Renal cortical epithelial cell (primary cell): ENCODE measurements around the gene CLDN20. TPM values are rescaled to one million over a fixed set of nuclear protein-coding genes. Genes with fewer than 3 reads are reported as not detected.

Experiments
- DNase-seq: peaks from one replicate; pipeline ENCODE4 v3.0.0-alpha.2; 2011; ENCODE audit warnings: low read depth
- total RNA-seq: library from RNA; depleted of rRNA; stranded (reverse); fragments of >200 nt; gene quantifications from 2 replicates; pipeline ENCODE4 v1.2.3, GENCODE V29; 2014

Gene CLDN20
- total RNA-seq, 1 donor from 2014 or later: not detected

GRCh38 chr6:155269765-155270164 lies 6.0 kb downstream of the CLDN20 start:
- DNase-seq: no peak

GRCh38 chr6:155270561-155271091 lies 6.8 kb downstream of the CLDN20 start:
- no peak for DNase-seq

GRCh38 chr6:155271145-155271544 lies 7.3 kb downstream of the CLDN20 start:
- no peak for DNase-seq

DNA sequence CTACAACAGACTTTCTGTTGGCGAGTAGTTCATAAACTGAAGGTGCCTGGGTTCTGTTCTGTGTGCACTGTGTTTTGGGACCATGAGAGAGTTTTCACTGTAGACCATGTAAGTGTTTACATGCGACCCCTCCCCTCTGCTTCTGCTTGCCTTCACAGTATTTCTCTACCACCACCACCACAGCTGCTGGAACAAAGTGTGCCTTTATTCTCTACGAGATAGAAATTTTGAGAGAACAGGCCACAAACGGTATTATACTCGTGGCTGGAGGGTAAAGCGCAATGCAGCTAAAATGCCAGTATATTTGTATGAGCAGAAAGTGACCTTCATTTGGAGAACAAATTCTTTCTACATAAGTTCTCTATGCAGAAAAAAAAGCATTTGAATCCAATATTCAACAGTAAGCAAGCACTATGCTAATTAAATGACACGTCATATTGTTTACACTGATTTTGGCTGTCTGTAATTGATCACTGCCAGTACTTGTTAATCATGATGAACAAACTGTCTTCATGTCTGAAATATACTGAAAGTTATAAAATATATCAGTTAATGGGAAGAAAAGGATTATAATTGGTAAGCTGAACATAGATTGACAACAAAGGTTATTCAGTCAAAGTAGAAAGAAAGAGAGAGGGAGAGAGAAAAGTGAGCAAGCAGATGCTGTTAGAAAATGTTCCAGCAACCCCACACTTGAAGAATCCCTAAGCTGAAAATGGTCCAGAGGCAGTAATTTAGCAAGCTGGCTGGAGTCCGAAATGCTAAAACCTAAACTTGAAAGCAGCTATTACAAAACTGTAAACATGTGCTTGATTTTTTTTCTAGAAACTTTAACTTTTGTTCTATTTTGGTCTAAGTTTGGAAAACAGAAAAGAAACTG lies 8.8 kb downstream of the CLDN20 start:
- DNase-seq: no peak

DNA sequence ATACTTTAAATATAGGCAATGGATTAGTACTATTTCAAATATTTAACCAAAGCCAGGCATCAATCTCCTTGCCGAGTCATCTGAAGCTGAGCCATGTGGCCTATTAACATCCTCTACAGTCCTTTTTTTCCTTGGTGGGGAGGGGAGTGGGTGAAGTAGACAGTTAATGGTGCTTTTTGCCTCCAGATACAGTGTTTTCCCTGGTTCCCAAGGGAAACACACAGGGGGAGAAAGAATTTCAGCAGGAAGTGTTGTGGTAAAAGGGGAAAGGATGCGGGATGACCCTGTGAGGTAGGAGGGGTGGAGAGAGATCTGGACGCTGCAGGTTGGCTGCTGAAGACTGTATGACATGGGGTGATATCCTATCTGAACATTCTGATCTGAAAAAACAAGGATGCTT lies 9.6 kb downstream of the CLDN20 start:
- DNase-seq: peak; percentile 92

DNA sequence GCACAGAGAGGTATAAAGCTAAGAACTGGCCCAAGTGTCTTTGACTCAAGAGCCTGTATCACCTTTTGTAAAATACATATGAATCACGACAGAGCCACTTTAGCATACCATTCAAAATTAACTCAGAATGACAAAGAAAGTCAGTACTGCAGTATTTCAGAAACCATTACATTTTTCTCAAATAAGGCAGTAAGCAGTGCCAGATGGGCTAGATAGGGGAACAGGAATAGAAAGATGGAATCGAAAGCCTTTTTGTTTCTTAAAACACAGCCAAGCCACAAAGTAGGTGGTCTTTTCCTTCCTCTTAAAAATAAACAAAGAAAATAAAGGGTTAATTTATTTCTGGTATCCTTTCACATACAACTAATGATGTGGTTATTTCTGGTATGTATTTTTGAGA lies 10.3 kb downstream of the CLDN20 start:
- no peak for DNase-seq

DNA sequence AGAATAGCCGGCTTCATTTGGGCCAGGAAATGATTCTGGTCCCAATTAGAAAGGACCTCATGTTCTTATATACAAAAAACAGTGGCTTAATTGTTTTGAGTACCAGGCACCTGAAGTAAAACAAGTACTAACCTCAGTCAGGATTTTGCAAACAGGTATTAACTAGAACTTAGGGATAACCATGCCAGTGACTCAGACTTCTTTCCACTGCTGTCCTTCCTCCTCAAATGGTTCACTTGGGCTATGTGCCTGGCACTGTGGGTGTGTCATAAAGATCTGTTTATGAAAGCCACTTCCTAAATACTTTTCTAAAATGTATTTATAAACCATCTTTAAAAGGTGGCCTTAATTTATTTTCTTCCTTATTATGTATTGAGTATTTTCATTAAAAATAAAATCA lies 10.7 kb downstream of the CLDN20 start:
- peak; percentile 81 for DNase-seq

DNA sequence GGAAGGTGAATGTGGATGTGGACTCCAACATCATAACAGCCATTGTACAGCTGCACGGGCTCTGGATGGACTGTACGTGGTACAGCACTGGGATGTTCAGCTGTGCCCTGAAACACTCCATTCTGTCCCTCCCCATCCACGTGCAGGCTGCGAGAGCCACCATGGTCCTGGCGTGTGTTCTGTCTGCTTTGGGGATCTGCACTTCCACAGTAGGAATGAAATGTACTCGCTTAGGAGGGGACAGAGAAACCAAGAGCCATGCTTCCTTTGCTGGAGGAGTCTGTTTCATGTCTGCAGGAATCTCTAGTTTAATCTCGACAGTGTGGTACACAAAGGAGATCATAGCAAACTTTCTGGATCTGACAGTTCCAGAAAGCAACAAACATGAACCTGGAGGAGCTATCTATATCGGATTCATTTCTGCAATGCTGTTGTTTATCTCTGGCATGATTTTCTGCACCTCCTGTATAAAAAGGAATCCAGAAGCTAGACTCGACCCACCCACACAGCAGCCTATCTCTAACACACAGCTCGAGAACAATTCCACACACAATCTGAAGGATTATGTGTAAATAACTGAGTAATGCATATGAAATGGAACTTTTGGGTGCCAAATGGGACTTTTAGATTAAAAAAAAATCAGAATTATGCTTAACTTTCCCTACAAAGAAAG lies 12.1 kb downstream of the CLDN20 start:
- DNase-seq: no peak

DNA sequence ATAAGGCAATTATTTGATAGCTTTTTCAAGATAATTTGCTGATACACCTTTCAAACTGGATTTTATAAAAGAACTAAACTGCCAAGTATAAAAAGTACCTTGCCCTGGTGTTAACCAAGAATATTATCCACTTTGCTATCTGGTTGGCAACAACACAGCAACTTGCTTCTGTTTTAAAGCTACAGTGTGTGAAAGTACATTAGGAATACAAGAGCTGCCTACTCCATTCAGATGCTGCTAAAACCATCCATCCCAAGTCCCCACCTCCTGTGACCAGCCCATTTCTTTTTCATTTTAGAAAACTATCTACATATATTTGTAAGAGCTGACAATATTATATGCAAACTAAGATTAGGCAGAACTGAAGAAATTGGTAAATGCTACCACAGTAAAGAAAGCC lies 12.8 kb downstream of the CLDN20 start:
- no peak for DNase-seq

- no peak for DNase-seq
Observed at GRCh38 chr6:155278319-155279049, 14.7 kb downstream of the CLDN20 start.

- no peak for DNase-seq
Observed at GRCh38 chr6:155284775-155285174, 21.0 kb downstream of the CLDN20 start.

- no peak for DNase-seq
Observed at GRCh38 chr6:155287762-155288161, 23.9 kb downstream of the CLDN20 start.

- DNase-seq: no peak
Observed at GRCh38 chr6:155290491-155290890, 26.7 kb downstream of the CLDN20 start.

DNA sequence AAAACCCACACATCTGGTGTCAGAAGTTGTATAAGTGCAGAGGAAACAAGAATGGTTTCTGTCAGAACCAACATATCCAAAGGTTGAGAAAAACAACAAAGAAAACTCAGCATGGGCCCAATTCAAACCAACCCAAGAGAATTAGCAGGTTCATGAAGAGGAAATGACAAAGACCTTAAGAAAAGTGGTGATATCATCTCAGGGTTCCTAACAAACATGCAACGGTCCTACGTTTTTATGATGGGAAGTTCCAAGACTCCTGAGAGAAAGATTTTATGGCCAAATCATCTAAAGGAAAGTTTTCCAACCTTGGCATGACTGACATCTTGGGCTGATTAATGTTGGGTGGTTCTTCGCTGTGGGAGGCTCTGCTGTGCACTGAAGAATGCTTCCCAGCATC lies 27.5 kb downstream of the CLDN20 start:
- no peak for DNase-seq

DNA sequence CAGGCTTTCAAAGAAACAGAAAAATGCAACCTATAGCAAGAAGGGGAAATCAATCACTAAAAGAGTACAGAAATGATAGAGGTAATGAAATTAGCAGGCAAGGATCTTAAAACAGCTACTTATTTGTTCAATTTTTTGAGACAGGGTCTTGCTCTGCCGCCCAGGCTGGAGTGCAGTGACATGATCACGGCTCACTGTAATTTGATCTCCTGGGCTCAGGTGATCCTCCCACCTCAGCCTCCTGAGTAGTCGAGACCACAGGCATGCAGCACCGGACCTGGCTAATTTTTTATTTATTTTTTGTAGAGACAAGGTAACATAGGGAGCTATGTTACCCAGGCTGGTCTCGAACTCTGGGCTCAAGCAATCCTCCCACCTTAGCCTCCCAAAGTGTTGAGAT lies 28.9 kb downstream of the CLDN20 start:
- DNase-seq: no peak

GRCh38 chr6:155297669-155298068 lies 33.9 kb downstream of the CLDN20 start:
- no peak for DNase-seq

DNA sequence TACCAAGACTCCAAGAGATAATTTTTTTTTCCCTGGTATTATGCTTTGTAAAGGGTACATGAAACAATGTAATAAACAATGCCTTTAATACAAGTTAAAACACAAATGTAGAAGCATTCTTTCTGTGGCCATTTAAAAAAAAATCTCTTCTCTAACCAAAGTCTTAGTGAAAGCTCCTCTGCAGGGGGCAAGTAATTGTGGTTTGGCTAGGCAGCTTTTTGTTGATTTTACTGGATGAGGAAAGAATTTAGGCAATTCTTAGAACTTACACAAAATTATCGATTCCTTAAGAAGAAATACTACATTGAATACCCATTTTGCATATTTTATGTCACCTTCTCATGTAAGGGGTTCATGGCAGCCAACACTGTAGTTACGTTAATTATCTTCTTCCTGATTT lies 38.1 kb downstream of the CLDN20 start:
- peak; percentile 51 for DNase-seq

- no peak for DNase-seq
Observed at GRCh38 chr6:155303361-155303870, 39.6 kb downstream of the CLDN20 start.

- no peak for DNase-seq
Observed at GRCh38 chr6:155306958-155307357, 43.1 kb downstream of the CLDN20 start.

GRCh38 chr6:155309150-155309549 lies 45.3 kb downstream of the CLDN20 start:
- no peak for DNase-seq

- peak; percentile 7 for DNase-seq
Observed at GRCh38 chr6:155310596-155310995, 46.8 kb downstream of the CLDN20 start.

GRCh38 chr6:155311086-155311485 lies 47.3 kb downstream of the CLDN20 start:
- no peak for DNase-seq
